Tibial nerve (tissue), 4 donors: ENCODE results near the gene ZSWIM8. TPM values are rescaled to one million over a fixed set of nuclear protein-coding genes. Genes with fewer than 3 reads are reported as not detected.

Experiments used
- DNase-seq, 2 donors: peaks; one replicate each; pipeline ENCODE4 v3.0.0-alpha.2; 2019; ENCODE audit warnings: low spot score in 2 of 2
- H3K27ac ChIP-seq, 4 donors: fragments of 200-600 bp; sonication (generic) in 3 of 4; one replicate each; pipeline ENCODE4 v1.5.1; 2017 to 2019; ENCODE audit warnings: mild to moderate bottlenecking in 1 of 4
- H3K27me3 ChIP-seq, 2 donors: fragments of 200-600 bp; sonication (generic) in 1 of 2; one replicate each; pipeline versions ENCODE4 v1.5.1 to v1.6.0; 2017 to 2019
- H3K36me3 ChIP-seq, 3 donors: fragments of 200-600 bp; sonication (generic); one replicate each; pipeline ENCODE4 v1.5.1; 2018 to 2019
- H3K4me1 ChIP-seq, 4 donors: fragments of 200-600 bp; sonication (generic) in 3 of 4; one replicate each; pipeline ENCODE4 v1.5.1; 2017 to 2019
- H3K4me3 ChIP-seq, 4 donors: fragments of 200-600 bp; sonication (generic) in 3 of 4; one replicate each; pipeline ENCODE4 v1.5.1; 2017 to 2019; ENCODE audit warnings: mild to moderate bottlenecking in 1 of 4, moderate library complexity in 1 of 4
- H3K9me3 ChIP-seq, 4 donors: fragments of 200-600 bp; sonication (generic) in 3 of 4; one replicate each; pipeline ENCODE4 v1.5.1; 2017 to 2019
- EP300 ChIP-seq, 2 donors: sonication (generic); formaldehyde crosslinking; IDR thresholded peaks; one replicate each; pipeline ENCODE4 v1.6.1; 2017; ENCODE audit warnings: antibody characterized with exemption in 2 of 2, mild to moderate bottlenecking in 1 of 2
- POLR2A ChIP-seq, 2 donors: fragments of 450-650 bp; IDR thresholded peaks; one replicate each; pipeline ENCODE4 v1.6.1; 2017; ENCODE audit warnings: antibody characterized with exemption in 2 of 2, mild to moderate bottlenecking in 2 of 2, moderate library complexity in 2 of 2
- WGBS, 2 donors: methylation state at CpG; one replicate each; pipeline ENCODE4 v1.1.5; 2018; 5-methylcytosine and 5-hydroxymethylcytosine counted together
- total RNA-seq, 4 donors: library from RNA; depleted of rRNA; stranded (reverse); fragments of >200 nt; gene quantifications; one replicate each; pipeline ENCODE4 v1.1.0, GENCODE V29; 2016
- TF ChIP-seq, protein P1 (sequence below), 5 experiments: fragments of 200-600 bp in 3 of 5; fragments of 450-650 bp in 2 of 5; sonication (generic) in 3 of 5; IDR thresholded peaks; one replicate each; pipeline ENCODE4 v1.5.1; 2016 to 2019; ENCODE audit warnings: antibody characterized with exemption in 5 of 5, mild to moderate bottlenecking in 3 of 5, moderate library complexity in 2 of 5

The ZSWIM8 gene
- total RNA-seq, 4 donors from 2014 or later = 104 to 138 (median 121) TPM

DNA sequence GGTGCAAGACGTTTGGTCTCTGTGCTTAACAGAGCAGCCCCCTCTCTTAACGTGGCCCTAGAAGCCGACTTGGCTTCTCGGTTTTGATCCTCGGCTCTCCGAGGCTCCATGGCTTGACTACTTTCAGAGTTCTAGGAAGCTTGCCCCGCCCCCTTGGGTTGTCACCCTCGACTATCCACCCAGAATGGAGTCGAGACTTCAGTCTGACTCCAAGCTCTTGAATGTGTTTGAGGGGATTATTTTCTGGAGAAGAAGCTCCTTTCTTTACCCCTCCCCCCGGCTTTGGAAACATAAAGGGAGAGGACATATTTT is 40.8 kb upstream of the ZSWIM8 start:
- TF ChIP-seq, protein P1, sequence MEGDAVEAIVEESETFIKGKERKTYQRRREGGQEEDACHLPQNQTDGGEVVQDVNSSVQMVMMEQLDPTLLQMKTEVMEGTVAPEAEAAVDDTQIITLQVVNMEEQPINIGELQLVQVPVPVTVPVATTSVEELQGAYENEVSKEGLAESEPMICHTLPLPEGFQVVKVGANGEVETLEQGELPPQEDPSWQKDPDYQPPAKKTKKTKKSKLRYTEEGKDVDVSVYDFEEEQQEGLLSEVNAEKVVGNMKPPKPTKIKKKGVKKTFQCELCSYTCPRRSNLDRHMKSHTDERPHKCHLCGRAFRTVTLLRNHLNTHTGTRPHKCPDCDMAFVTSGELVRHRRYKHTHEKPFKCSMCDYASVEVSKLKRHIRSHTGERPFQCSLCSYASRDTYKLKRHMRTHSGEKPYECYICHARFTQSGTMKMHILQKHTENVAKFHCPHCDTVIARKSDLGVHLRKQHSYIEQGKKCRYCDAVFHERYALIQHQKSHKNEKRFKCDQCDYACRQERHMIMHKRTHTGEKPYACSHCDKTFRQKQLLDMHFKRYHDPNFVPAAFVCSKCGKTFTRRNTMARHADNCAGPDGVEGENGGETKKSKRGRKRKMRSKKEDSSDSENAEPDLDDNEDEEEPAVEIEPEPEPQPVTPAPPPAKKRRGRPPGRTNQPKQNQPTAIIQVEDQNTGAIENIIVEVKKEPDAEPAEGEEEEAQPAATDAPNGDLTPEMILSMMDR (IDR thresholded peaks at IDR 0.05) = no peak
- no peak for TF ChIP-seq POLR2A (IDR thresholded peaks at IDR 0.05)
- no peak for TF ChIP-seq EP300 (IDR thresholded peaks at IDR 0.05)
- WGBS, 2 donors = 1 to 2% methylated on average over 3 to 10 of the region's 10 CpGs
- Histone ChIP-seq H3K27ac (peak overlapping the region; percentile 92 to 98 (median 92)), H3K4me3 (peak overlapping the region; percentile 74 to 86 (median 78)), H3K27me3 (no peaks in the 10 kb centered on the region), H3K36me3 (peaks cover 0 to 42% (median 7%) of the 10 kb centered on the region in 3 donors), H3K9me3 (no peaks in the 10 kb centered on the region), H3K4me1 (peaks cover 4 to 74% (median 25%) of the 10 kb centered on the region in 4 donors)
- DNase-seq = peak; percentile 30 to 32

DNA sequence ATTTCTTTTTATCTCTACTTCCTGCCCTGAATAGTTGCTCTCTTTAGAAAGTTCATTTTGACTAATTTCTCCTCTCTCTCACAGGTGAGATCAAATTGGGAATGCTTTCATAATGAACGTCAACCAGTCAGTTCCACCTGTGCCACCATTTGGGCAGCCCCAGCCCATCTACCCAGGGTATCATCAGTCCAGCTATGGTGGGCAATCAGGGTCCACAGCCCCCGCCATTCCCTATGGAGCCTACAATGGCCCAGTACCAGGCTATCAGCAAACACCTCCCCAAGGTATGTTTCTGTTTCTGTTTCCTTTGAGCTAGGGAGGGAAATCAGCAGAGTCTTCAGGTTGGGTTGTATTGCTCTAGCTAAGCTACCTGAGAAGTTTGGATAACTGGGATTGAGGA is 38.7 kb upstream of the ZSWIM8 start:
- H3K36me3 ChIP-seq = peaks cover 0 to 55% (median 14%) of the 10 kb centered on the region in 3 donors
- 81 to 84% methylated on average over 2 of the region's 2 CpGs for WGBS, 2 donors
- DNase-seq = no peak

DNA sequence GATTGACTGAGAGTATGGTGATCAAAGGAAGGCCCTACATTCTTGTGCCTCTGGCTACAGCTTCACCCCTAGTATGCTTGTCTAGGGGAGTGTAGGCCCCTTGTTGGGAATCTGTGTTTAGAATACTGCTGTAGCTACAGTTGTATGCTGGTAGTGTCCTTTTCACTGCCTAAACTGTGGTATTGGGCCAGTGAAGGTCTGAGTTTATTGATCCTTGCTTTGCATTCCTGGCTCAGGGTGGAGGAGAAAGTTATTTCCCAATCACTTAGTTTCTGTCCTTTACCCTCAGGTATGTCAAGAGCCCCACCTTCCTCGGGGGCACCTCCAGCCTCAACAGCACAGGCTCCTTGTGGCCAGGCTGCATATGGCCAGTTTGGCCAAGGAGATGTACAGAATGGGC is 34.6 kb upstream of the ZSWIM8 start:
- H3K4me1 ChIP-seq = peaks cover 0 to 41% (median 6%) of the 10 kb centered on the region in 4 donors
- peaks cover 2 to 96% (median 24%) of the 10 kb centered on the region in 3 donors for H3K36me3 ChIP-seq
- no peak for TF ChIP-seq POLR2A (IDR thresholded peaks at IDR 0.05)
- no peak for TF ChIP-seq EP300 (IDR thresholded peaks at IDR 0.05)
- TF ChIP-seq, protein P1 (IDR thresholded peaks at IDR 0.05) = no peak
- DNase-seq = no peak
- no peak overlapping the region for H3K27ac ChIP-seq
- 63 to 100% methylated on average over 1 of the region's 1 CpG for WGBS, 2 donors
- H3K9me3 ChIP-seq = no peaks in the 10 kb centered on the region
- H3K27me3 ChIP-seq = no peaks in the 10 kb centered on the region
- no peak overlapping the region for H3K4me3 ChIP-seq

More for the DNA sequence above, 38.7 kb upstream of the ZSWIM8 start:
- H3K4me1 ChIP-seq = peaks cover 4 to 71% (median 25%) of the 10 kb centered on the region in 4 donors
- TF ChIP-seq POLR2A (IDR thresholded peaks at IDR 0.05) = no peak
- TF ChIP-seq, protein P1 (IDR thresholded peaks at IDR 0.05) = no peak
- H3K4me3 ChIP-seq = no peak overlapping the region
- no peaks in the 10 kb centered on the region for H3K27me3 ChIP-seq
- no peaks in the 10 kb centered on the region for H3K9me3 ChIP-seq
- H3K27ac ChIP-seq = no peak overlapping the region

DNA sequence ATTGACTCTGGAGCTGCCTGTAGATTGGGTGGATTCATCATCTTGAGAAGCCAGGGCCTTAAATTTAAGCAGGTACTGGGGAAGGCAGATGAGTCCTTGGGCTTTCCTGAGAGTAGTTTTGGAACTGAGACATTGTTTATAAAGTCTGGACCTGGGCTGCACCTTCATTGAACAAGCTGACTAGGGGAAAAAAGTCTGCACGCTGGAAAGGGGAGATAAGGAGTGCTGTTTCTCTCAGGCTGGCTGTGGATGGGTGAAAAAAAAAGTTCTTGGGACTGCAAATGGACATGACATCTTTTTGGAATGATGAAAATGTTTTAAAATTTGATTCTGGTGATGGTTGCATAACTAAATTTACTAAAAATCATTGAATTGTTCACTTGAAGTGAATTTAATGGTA is 29.2 kb upstream of the ZSWIM8 start:
- DNase-seq = no peak
- WGBS, 2 donors = 68 to 89% methylated on average over 1 of the region's 1 CpG
- Histone ChIP-seq H3K4me3 (no peak overlapping the region), H3K9me3 (no peaks in the 10 kb centered on the region), H3K36me3 (peaks cover 2 to 82% (median 26%) of the 10 kb centered on the region in 3 donors), H3K4me1 (no peaks in the 10 kb centered on the region), H3K27me3 (no peaks in the 10 kb centered on the region), H3K27ac (no peak overlapping the region)
- TF ChIP-seq, protein P1 (IDR thresholded peaks at IDR 0.05) = no peak
- TF ChIP-seq POLR2A (IDR thresholded peaks at IDR 0.05) = no peak
- no peak for TF ChIP-seq EP300 (IDR thresholded peaks at IDR 0.05)

DNA sequence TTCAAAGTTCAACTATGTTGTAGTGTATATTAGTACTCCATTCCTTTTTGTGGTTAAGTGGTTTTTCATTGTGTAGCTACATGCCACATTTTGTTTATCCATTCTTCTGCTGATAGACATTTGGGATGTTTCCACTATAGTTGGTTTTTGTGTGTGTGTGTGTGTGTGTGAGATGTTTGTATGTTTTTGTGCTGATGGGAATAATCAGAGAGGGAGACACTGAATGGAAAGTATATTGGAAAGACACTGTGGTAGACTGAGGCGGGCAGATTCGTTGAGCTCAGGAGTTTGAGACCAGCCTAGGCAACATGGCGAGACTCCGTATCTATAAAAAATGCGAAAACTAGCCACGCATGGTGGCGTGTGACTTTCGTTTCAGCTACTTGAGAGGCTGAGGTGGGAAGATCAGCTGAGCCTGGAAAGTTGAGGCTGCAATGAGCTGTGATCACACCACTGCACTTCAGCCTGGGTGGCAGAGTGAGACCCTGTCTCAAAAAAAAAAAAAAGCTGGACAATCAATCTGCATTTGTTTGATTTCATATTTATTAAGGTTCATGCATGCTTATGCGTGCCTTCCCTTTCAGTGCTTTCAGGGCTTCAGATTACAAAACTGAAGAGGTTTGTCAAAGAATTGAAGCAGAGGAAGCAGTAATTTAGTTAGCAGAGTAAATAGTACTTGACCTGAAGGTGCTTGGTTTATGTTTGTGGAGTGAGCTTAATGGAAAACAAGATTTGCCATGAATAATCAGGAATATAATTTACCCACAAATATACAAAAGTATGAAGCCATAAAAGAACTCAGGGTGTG is 26.5 kb upstream of the ZSWIM8 start:
- H3K36me3 ChIP-seq = peaks cover 0 to 82% (median 39%) of the 10 kb centered on the region in 3 donors
- H3K27ac ChIP-seq = no peak overlapping the region
- H3K9me3 ChIP-seq = no peaks in the 10 kb centered on the region
- TF ChIP-seq POLR2A (IDR thresholded peaks at IDR 0.05) (no peak), EP300 (IDR thresholded peaks at IDR 0.05) (no peak)
- TF ChIP-seq, protein P1 (IDR thresholded peaks at IDR 0.05) = no peak
- no peak for DNase-seq
- H3K4me1 ChIP-seq = no peaks in the 10 kb centered on the region
- no peaks in the 10 kb centered on the region for H3K27me3 ChIP-seq
- no peak overlapping the region for H3K4me3 ChIP-seq
- 89 to 91% methylated on average over 9 of the region's 9 CpGs for WGBS, 2 donors
